Fibroblast of skin of right quadriceps (primary cell): ENCODE results near the gene MED31.
"Not testable (repeated sequence)": the region's sequence is repeated elsewhere in the genome, so short reads cannot be mapped to it uniquely, and the experiment has no call there.

Experiments
- DNase-seq: peaks from one replicate; pipeline ENCODE4 v3.0.0-alpha.2; 2013

Gene MED31

GRCh38 chr17:6611231-6611630, 40.2 kb downstream of the MED31 start:
- no peak for DNase-seq

- DNase-seq = no peak
Observed at GRCh38 chr17:6610011-6610410, 41.4 kb downstream of the MED31 start.

GRCh38 chr17:6608321-6608720, 43.1 kb downstream of the MED31 start:
- peak; percentile 7 for DNase-seq

- DNase-seq = no peak
Observed at GRCh38 chr17:6605142-6605541, 46.3 kb downstream of the MED31 start.

- no peak for DNase-seq
Observed at GRCh38 chr17:6603744-6604325, 47.6 kb downstream of the MED31 start.

- DNase-seq = no peak
Observed at GRCh38 chr17:6602141-6602540, 49.3 kb downstream of the MED31 start.

- DNase-seq = no peak
Observed at GRCh38 chr17:6599364-6599763, 52.0 kb downstream of the MED31 start.

GRCh38 chr17:6597727-6598126, 53.7 kb downstream of the MED31 start:
- DNase-seq = no peak

GRCh38 chr17:6596941-6597340, 54.5 kb downstream of the MED31 start:
- DNase-seq = no peak

- no peak for DNase-seq
Observed at GRCh38 chr17:6596511-6596910, 54.9 kb downstream of the MED31 start.

GRCh38 chr17:6596081-6596480, 55.3 kb downstream of the MED31 start:
- DNase-seq = no peak

- not testable (repeated sequence) for DNase-seq
Observed at GRCh38 chr17:6593371-6593770, 58.0 kb downstream of the MED31 start.
